ENCODE results near the gene YJEFN3. TPM values are rescaled to one million over a fixed set of nuclear protein-coding genes. Genes with fewer than 3 reads are reported as not detected.
A peak's percentile ranks its signal among the peaks of the same experiment; 100 is the strongest.

Gene YJEFN3
- total RNA-seq, 1 donor from 2014 or later = 0.79 TPM

- TF ChIP-seq CTCF (IDR thresholded peaks at IDR 0.05; ENCODE audit: insufficient read depth, low read length, severe bottlenecking) = no peak
- Histone ChIP-seq H3K27me3 (ENCODE audit: control insufficient read depth, insufficient read depth, low read length) (peaks cover 17% of the 10 kb centered on the region), H3K4me3 (ENCODE audit: low read depth, low read length) (no peak overlapping the region), H3K36me3 (ENCODE audit: control insufficient read depth, insufficient read depth, low read length) (no peaks in the 10 kb centered on the region)
- DNase-seq (ENCODE audit: low read depth) (no peak), FAIRE-seq (no peak)
Observed at GRCh38 chr19:19539698-19540063, 11.0 kb downstream of the YJEFN3 start.

GRCh38 chr19:19540064-19540714 is 11.5 kb downstream of the YJEFN3 start:
- no peak for TF ChIP-seq CTCF (IDR thresholded peaks at IDR 0.05; ENCODE audit: insufficient read depth, low read length, severe bottlenecking)
- Histone ChIP-seq H3K36me3 (ENCODE audit: control insufficient read depth, insufficient read depth, low read length) (no peaks in the 10 kb centered on the region), H3K27me3 (ENCODE audit: control insufficient read depth, insufficient read depth, low read length) (peaks cover 15% of the 10 kb centered on the region), H3K4me3 (ENCODE audit: low read depth, low read length) (peak overlapping the region; percentile 16)
- no peak for FAIRE-seq
- DNase-seq (ENCODE audit: low read depth) = peak; percentile 47

GRCh38 chr19:19540715-19541515 is 12.2 kb downstream of the YJEFN3 start:
- peak overlapping the region; percentile 16 for H3K4me3 ChIP-seq (ENCODE audit: low read depth, low read length)
- no peak for TF ChIP-seq CTCF (IDR thresholded peaks at IDR 0.05; ENCODE audit: insufficient read depth, low read length, severe bottlenecking)
- no peak for FAIRE-seq
- H3K27me3 ChIP-seq (ENCODE audit: control insufficient read depth, insufficient read depth, low read length) = peaks cover 15% of the 10 kb centered on the region
- DNase-seq (ENCODE audit: low read depth) = peak; percentile 62
- H3K36me3 ChIP-seq (ENCODE audit: control insufficient read depth, insufficient read depth, low read length) = no peaks in the 10 kb centered on the region

GRCh38 chr19:19541616-19542015 is 12.9 kb downstream of the YJEFN3 start:
- no peak for DNase-seq (ENCODE audit: low read depth)
- TF ChIP-seq CTCF (IDR thresholded peaks at IDR 0.05; ENCODE audit: insufficient read depth, low read length, severe bottlenecking) = no peak
- Histone ChIP-seq H3K4me3 (ENCODE audit: low read depth, low read length) (no peak overlapping the region), H3K36me3 (ENCODE audit: control insufficient read depth, insufficient read depth, low read length) (no peaks in the 10 kb centered on the region), H3K27me3 (ENCODE audit: control insufficient read depth, insufficient read depth, low read length) (peaks cover 15% of the 10 kb centered on the region)
- FAIRE-seq = no peak

GRCh38 chr19:19542507-19542906 is 13.8 kb downstream of the YJEFN3 start:
- no peak for TF ChIP-seq CTCF (IDR thresholded peaks at IDR 0.05; ENCODE audit: insufficient read depth, low read length, severe bottlenecking)
- DNase-seq (ENCODE audit: low read depth) = no peak
- Histone ChIP-seq H3K36me3 (ENCODE audit: control insufficient read depth, insufficient read depth, low read length) (no peaks in the 10 kb centered on the region), H3K27me3 (ENCODE audit: control insufficient read depth, insufficient read depth, low read length) (peaks cover 15% of the 10 kb centered on the region), H3K4me3 (ENCODE audit: low read depth, low read length) (no peak overlapping the region)
- no peak for FAIRE-seq

Measured in bronchial epithelial cell (primary cell).